Dedifferentiated amniotic fluid mesenchymal stem cell (primary cell): ENCODE data around the gene KRTAP12-2.

ENCODE experiments used
- DNase-seq: peaks from one replicate; pipeline ENCODE4 v3.0.0-alpha.2; 2016; ENCODE audit errors: extremely low spot score

KRTAP12-2 gene, protein sequence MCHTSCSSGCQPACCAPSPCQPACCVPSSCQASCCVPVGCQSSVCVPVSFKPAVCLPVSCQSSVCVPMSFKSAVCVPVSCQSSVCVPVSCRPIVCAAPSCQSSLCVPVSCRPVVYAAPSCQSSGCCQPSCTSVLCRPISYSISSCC

GRCh38 chr21:44666401-44667320 is at the start of gene KRTAP12-2:
Gene KRTAP12-2, minus strand, starts transcription at chr21:44666927. Its CDS starts 41 bp downstream, at chr21:44666886.
- DNase-seq = no peak

- DNase-seq = no peak
Measured at GRCh38 chr21:44714905-44715304, 48.2 kb upstream of the KRTAP12-2 start.

GRCh38 chr21:44713846-44714245 is 47.1 kb upstream of the KRTAP12-2 start:
- DNase-seq = no peak

- no peak for DNase-seq
Measured at GRCh38 chr21:44713130-44713529, 46.4 kb upstream of the KRTAP12-2 start.

DNA sequence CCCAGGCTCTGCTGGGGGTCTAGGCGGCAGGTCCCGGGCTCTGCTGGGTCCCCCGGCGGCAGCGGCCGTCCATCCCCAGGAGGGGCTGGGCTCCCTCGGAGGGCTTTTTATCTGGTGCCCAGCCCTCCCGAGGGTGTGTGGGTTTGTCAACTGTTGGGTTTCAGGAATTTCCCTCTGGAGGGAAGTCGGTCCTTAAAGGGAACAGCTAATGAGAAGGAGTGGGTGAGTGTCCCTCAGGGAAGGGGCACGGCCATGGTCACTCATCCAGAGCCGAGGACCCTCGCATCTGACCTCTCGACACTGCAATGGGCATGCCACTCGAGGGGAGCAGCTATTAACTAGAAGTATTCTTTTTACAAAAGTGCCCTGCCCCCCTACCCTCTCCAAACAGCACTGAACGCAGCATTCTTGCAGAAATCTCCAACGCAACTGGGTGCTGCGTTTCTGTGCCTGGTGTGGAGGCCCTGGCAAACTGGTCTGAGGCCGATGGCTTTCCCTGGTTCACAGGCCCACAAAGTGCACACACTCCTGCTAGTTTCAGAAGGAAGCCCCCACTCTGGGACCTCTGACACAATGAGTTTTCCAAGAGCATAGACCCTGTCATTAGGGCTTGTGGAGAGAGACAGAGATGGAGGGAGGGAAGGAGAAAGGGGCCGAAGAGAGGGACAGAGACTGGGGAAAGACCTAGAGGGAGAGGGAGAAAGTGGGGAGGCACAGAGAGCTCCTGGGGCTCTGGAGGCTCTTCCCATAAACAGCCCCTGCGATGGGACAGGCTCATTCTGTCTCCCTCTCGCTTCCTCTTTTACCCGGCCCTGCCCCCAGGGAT is 45.7 kb upstream of the KRTAP12-2 start:
- DNase-seq = no peak

DNA sequence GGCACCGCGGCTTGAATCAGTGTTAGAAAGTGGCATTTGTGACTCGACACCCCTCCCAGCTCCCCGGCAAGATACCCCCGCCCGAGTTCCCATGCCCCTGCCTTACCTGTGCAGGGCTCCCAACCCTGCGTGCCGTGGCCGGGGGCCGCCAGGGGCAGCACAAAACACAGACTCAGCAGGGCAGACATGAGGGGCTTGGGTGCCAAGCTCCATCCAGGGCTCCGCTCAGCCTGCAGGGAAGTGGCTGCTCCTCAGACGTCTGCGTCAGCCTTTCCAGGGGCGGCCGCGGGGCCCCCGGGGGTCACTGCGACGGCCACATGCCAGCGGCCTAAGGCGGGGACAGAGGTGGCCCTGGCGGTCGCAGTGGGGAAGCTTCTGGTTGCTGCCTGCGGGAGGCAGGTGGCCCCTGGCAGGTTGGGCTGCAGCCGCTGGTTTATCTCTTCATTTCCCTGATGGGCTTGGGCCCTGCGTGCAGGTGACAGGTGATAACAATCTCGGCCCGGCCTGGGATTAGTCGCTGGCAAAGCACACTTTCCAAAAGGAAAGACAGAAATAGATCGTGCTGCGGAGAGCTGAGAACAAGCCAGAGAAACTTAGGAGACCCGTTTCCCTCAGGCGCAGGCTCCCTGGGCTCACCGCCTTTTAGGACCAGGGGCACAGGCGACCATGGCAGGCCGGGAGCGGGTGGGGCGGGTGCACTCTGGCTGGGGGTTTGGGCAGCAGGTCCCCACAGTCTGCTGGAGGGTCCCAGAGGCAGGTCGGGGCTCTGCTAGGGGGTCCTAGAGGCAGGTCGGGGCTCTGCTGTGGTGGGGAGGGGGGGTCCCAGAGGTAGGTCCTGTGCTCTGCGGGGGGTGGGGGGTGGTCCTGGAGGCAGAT is 44.8 kb upstream of the KRTAP12-2 start, which contains the start of gene TSPEAR:
Gene TSPEAR (minus strand): TSS at position 246 of the 876 bp plus-strand sequence. CDS start 58 bp downstream, at position 188.
- no peak for DNase-seq

GRCh38 chr21:44710756-44711326 is 44.1 kb upstream of the KRTAP12-2 start:
- DNase-seq = no peak

- DNase-seq = no peak
Measured at GRCh38 chr21:44710294-44710665, 43.6 kb upstream of the KRTAP12-2 start.

DNA sequence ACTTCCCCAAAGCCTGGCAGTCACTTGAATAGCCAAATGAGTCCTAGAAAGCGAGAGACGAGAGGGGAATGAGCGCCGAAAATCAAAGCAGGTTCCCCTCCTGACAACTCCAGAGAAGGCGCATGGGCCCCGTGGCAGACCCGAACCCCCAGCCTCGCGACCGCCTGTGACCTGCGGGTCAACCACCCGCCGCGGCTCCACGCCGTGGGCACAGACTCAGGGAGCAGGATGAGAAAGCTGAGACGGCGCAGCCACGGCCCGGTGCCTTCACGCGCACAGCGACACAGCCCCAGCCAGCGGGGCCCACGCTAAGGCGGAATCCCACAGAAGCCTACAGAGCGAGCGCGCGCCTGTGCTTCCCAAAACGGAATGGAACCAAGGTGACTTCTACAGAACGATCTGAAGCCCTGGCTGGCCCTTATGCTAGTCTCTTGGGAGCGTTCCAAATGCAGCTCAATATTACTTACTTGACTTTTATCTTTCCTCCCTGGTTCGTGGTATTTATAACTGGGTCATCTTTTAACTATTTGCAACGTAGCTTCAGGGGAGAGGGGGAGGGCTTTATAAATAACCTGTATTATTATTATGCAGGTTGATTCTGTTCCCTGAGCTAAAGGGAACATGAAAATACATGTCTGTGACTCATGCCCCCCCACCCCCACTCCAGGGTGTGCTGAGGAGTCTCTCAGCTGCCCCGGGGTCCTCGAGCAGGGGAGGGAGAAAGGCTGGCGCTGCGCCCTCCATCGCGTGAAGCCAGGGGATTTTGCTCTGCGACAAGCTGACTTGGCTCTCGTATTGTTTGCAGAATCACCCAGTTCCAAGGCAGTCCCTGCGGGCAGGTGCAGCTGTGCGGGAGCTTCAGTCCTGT is 42.9 kb upstream of the KRTAP12-2 start:
- DNase-seq = no peak

DNA sequence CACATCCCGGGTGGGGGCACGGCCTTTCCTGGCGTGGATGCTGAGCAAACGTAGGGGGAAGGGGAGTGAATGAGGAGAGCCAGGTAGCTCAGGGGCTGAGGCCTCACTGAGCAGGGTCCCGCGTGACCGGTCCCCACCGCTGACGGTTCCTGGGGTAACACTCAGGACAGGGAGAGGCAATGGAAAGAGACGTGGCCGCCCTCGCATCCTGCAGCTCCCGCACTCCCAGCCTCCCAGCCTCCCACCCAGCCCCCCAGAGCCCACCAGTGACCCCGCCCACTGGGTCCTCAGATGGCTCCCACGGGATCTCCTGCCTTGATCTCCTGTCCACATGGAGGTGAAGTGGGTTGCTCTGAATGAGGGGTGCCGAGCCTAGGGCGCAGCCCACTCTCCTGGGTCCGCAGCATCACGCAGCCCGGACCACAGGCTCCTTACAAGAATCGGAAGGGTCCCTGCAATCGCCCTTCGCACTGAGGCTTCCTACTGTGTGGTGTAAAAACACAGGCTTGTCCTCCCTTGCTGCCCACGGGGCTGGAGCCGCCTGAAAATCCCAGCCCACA is 42.2 kb upstream of the KRTAP12-2 start:
- no peak for DNase-seq

GRCh38 chr21:44708213-44708865 is 41.6 kb upstream of the KRTAP12-2 start:
- no peak for DNase-seq

GRCh38 chr21:44706706-44707581 is 40.2 kb upstream of the KRTAP12-2 start:
- DNase-seq = no peak

GRCh38 chr21:44706026-44706705 is 39.4 kb upstream of the KRTAP12-2 start:
- DNase-seq = no peak

GRCh38 chr21:44704636-44705001 is 37.9 kb upstream of the KRTAP12-2 start:
- DNase-seq = no peak

- no peak for DNase-seq
Measured at GRCh38 chr21:44703731-44704635, 37.3 kb upstream of the KRTAP12-2 start.

GRCh38 chr21:44702973-44703730 is 36.4 kb upstream of the KRTAP12-2 start:
- DNase-seq = no peak
